T-helper 1 cell (primary cell): ENCODE results near the gene MFSD6.
"Not testable (repeated sequence)": the region's sequence is repeated elsewhere in the genome, so short reads cannot be mapped to it uniquely, and the experiment has no call there.

Experiments used
- DNase-seq, 5 donors: peaks; one replicate each; pipeline ENCODE4 v3.0.0-alpha.2; 2012 to 2020

Gene MFSD6

DNA sequence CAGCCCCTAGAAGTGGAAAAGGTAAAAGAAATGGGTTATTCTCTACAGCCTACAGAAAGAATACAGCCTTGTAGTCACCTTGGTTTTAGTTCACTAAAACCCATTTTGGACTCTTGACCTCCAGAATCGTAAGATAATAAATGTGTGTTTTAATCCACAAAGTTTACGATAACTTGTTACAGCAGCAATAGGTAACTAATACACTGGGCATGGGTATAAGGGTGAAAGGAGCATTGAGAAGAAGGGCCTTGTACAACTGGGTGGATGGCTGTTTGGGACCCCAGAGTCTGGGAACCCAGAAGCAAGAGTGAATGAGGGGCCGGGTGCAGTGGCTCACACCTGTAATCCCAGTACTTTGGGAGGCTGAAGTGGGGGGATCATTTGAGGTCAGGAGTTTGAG is 2.2 kb upstream of the MFSD6 start:
- no peak for DNase-seq

- no peak for DNase-seq
These were observed 1.4 kb upstream of the MFSD6 start for GRCh38 chr2:190406805-190407204.

DNA sequence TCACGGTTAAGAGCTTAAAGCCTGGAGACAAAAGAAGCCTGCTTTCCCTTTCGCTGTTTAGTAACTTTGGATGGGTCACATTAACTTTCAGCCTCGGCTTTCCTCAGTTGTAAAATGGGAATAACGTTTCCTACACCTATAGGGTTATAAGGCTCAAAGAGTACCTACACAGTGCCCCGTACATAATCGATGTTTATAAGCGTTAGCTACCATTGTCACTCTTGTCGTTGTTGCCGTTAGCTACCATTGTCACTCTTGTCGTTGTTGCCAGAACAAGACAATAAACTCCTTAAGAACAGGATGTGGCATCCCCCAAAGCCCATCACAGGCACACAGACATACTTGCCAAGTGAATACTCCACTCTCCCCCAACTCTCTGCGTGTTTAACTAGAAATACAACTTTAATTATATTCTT is 901 bp upstream of the MFSD6 start:
- peak in 2 of 5 donors; percentile 6 to 38 for DNase-seq

- DNase-seq: peak; percentile 63 to 82 (median 73)
These were observed 550 bp downstream of the MFSD6 start for GRCh38 chr2:190408538-190409271.

- no peak for DNase-seq
These were observed 1.5 kb downstream of the MFSD6 start for GRCh38 chr2:190409616-190410015.

DNA sequence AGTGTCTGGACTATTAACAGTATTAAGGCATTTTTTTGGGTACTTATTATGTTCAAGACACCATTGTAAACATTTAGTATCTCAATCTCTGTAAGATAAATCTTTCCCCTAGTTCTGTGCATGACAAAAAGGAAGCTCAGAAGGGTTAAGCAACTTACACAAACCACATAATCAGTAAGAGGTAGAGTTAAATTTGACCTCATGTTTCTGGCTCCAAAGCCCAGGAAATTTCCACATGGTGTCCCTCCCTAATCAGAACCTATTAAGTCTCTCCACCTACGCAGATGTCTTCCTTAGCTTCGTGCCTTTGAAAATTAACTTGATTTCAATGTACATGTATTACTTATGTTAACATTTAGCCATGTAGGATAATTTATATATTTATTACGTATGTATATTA is 2.0 kb downstream of the MFSD6 start:
- DNase-seq: no peak

- DNase-seq: no peak
These were observed 4.8 kb downstream of the MFSD6 start for GRCh38 chr2:190412966-190413365.

DNA sequence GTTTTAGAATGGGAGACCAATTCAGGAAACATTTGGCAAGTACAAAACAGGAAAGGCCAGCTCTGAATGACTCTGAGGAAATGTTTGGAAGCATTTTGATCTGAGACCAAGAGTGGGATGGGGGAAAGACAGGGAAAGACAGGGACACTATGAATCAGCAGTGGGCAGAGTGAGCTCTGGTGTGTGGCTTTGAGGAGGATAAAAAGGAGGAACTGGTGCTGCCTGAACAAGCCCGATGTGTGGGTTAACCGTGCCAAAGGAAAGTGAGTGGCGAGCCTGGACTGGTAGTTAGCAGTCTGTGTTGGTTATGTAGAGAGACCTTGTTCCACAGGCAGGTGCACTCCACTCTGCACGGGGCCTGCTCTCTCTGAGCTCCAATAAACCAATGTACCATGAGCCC is 5.3 kb downstream of the MFSD6 start:
- DNase-seq: no peak

GRCh38 chr2:190415251-190415650 is 7.1 kb downstream of the MFSD6 start:
- DNase-seq: no peak

GRCh38 chr2:190415794-190416775 is 7.9 kb downstream of the MFSD6 start:
- no peak for DNase-seq

DNA sequence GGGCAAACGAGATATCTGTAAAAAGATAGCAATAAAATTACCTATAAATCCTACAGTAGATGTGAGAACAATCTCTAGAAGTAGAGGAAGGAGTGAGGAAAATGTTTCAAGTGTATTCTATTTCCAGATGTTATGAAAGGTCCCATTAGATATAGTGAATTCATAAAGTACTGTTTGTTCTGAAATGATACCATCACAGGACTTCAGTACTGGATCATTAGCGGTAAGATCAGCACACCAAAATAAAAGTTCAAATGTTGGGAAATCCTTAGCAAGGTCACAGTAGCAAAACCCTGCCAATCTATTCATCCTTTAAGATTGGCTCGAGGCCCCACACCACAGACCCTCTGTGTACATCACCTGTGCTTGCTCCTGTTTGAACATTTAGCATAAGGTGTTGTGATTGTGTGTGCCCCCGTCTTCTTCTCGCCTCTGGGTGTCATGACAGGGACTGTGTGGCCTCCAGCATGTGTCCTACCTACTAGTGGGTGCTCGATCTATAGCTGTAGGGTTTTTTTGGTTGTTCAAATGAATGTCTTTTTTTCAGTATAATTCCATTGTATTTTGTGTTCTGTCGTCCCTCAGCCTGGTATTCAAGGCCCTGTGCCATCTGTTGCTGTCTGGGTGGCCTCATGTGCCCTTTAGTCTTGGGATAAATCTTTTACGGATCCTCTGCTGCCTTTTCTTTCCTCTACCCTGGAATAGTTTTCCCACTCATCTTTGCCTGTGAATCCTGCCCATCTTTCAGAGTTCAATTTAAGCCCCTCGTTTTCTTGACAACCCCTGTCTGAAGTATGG is 9.1 kb downstream of the MFSD6 start:
- no peak for DNase-seq

DNA sequence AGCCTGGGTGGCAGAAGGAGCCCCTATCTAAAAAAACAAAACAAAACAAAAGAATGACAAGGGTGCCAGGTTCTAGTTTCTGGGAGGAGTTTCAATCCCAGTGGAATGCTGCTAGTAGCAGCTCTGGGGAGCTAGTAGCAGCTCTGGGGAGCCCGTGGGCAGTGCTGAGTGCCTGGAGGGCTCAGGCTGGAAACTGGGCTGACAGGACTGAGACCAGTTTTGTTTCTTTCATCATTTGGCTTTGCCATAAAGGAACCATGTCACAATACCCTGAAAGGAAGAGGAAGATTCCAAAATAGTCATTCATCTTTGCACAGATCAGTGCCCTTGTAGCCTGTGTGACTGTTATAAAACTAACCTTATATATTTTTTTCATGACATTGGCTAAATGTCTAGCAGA is 10.6 kb downstream of the MFSD6 start:
- no peak for DNase-seq

DNA sequence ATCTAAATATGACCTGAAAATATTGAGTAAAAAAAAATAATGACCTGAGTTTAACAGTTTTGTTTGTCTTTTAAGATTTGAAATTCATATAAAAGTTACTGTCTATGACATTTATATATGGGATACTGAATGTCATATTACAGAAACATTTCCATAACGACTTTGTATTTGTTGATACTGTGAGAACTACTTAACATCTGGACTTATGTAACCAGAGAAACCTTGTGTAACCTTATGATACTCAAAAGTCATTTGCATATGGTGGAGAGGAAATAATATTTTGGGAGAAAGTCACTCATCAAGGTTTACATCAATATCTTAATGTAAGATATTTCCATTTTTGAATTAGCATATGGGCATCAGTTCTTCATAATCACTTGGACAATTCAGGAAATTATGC is 12.6 kb downstream of the MFSD6 start:
- DNase-seq: no peak

GRCh38 chr2:190425221-190425866 is 17.2 kb downstream of the MFSD6 start:
- no peak for DNase-seq

DNA sequence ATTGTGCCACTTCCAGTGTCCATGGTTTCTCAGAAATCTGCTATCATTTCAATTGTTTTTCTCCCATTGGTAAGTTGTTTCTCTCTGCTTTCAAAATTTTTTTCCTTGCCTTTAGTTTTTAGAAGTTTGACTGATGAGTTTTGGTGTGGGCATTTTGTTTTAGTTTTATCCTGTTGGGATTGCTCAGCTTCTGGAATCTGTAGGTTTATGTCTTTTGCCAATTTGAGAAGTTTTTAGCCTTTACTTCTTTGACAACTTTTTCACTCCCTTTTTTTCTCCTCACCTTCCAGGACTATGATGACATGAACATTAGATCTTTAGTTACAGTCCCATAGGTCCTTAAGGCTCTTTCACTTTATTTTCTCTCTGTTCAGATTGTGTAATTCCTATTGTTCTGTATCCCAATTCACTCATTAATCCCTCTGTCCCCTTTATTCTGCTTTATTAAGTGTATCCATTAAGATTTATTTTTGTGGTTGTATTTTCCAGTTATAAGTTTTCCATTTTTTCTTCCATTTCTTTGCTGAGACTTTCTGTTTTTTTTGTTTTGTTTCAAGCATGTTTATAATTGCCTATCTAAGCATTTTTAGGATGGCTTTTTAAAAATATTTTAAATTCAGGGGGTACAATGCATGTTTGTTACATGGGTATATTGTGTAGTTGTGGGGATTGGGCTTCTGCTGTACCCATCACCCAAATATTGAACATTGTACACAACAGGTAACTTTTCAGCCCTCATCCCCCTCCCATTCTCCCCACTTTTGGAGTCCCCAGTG is 17.9 kb downstream of the MFSD6 start:
- DNase-seq: no peak

GRCh38 chr2:190430866-190431265 is 22.7 kb downstream of the MFSD6 start:
- not testable (repeated sequence) for DNase-seq

DNA sequence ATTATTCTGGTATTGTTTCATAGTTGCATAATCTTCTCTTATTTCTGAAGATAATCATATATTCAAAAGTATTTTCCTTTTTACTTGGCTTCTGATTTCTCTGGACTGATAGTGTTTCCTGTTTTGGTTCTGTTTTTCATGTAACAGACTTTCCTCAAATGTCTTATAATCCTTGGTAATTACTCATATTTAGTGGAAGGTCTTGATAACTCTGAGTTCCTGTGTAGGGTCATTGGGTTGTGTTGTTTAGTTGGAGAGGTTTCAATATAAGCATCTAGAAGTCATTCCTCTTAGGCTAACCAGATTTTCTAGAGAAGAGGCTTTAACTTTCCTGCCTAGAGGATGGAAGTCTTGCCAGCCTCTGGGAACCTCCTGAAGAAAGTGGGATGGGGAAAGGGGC is 23.8 kb downstream of the MFSD6 start:
- no peak for DNase-seq

- no peak for DNase-seq
These were observed 24.5 kb downstream of the MFSD6 start for GRCh38 chr2:190432567-190433231.

- no peak for DNase-seq
These were observed 27.0 kb downstream of the MFSD6 start for GRCh38 chr2:190435031-190435670.

DNA sequence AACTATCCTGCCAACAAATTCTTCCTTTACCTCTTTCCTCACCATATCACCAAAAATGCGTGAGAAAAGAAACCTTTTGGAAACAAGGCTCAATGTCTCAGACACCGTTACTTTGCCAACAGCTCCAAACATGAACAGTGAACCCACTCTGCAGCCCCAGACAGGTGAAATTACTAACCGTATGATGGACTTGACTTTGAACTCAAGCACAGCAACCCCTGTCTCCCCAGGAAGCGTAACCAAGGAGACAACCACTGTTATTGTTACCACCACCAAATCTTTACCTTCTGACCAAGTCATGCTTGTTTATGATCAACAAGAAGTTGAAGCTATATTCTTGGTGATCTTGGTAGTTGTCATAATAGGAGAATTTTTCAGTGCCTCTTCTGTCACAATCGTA is 28.4 kb downstream of the MFSD6 start:
- no peak for DNase-seq

DNA sequence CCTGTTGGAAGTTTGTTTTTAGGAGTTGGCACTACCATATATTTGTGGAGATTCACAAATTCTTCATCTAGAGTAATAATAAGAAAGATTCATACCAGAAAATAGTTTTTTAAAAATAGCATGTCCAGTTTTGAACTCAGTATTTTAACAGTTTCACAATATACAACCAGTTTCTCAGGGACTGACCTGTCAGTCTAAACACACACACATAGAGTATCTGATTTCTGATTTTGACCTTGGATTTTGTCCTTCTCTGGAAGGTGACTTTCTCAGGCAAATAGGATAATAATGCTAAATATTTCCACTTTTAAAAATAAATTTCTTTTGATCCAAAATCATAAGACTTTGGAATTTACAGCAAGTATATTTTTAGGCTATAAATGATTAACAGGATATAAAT is 32.0 kb downstream of the MFSD6 start:
- DNase-seq: no peak
